Parathyroid adenoma (tissue), 2 donors: ENCODE measurements around the gene NAALADL2.
"Not testable (repeated sequence)": the region's sequence is repeated elsewhere in the genome, so short reads cannot be mapped to it uniquely, and the experiment has no call there.

Experiments
- H2AFZ ChIP-seq: fragments of 300-600 bp; sonication (generic); one replicate; pipeline ENCODE4 v1.7.0; 2017; ENCODE audit warnings: antibody characterized with exemption, mild to moderate bottlenecking
- H3K27ac ChIP-seq: fragments of 300-600 bp; sonication (generic); one replicate; pipeline ENCODE4 v1.7.0; 2017
- H3K27me3 ChIP-seq: fragments of 300-600 bp; sonication (generic); one replicate; pipeline ENCODE4 v1.7.0; 2017; ENCODE audit warnings: low read length; ENCODE audit not compliant: control insufficient read depth, insufficient read depth
- H3K36me3 ChIP-seq: fragments of 300-600 bp; sonication (generic); one replicate; pipeline ENCODE4 v1.7.0; 2017; ENCODE audit warnings: low read length; ENCODE audit not compliant: control insufficient read depth, insufficient read depth
- H3K4me1 ChIP-seq: fragments of 300-600 bp; sonication (generic); one replicate; pipeline ENCODE4 v1.7.0; 2017; ENCODE audit warnings: control low read depth
- H3K4me2 ChIP-seq: fragments of 300-600 bp; sonication (generic); one replicate; pipeline ENCODE4 v1.7.0; 2017; ENCODE audit warnings: low read length
- H3K4me3 ChIP-seq: fragments of 300-600 bp; sonication (generic); one replicate; pipeline ENCODE4 v1.7.0; 2017; ENCODE audit warnings: low read depth, low read length
- H3K79me2 ChIP-seq: fragments of 300-600 bp; sonication (generic); one replicate; pipeline ENCODE4 v1.7.0; 2017; ENCODE audit warnings: control low read depth
- H3K9ac ChIP-seq: fragments of 300-600 bp; sonication (generic); one replicate; pipeline ENCODE4 v1.7.0; 2017; ENCODE audit warnings: mild to moderate bottlenecking
- H3K9me3 ChIP-seq: fragments of 300-600 bp; sonication (generic); one replicate; pipeline ENCODE4 v1.7.0; 2017; ENCODE audit warnings: low read length; ENCODE audit not compliant: control insufficient read depth
- TF ChIP-seq, protein P1 (sequence below): fragments of 300-600 bp; sonication (generic); IDR thresholded peaks from one replicate; pipeline ENCODE4 v1.7.0; 2017; ENCODE audit warnings: antibody characterized with exemption, mild to moderate bottlenecking
- donor health status: primary hyperparathyroidism.

The NAALADL2 gene

DNA sequence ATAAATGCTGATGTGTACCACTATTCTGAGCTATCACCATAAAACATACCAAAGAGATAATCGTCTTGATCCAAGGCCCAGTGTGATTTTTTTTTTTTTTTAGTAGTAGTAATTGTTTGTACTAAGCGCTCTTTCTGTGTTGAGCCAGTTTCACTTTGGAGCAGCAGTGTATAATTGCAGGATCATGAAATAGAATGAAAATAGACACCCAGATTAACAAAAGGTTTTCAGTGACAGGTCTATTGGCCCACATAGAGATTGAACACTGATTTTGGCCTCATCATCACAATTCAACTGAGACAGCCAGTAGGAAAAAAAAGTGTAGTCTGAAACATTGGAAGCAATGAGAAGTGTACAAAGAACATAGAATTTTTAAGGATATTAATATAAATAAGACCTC, 749.8 kb downstream of the NAALADL2 start:
- no peak overlapping the region for H3K9ac ChIP-seq
- no peak overlapping the region for H3K4me2 ChIP-seq
- H3K9me3 ChIP-seq = no peaks in the 10 kb centered on the region
- H3K36me3 ChIP-seq = no peaks in the 10 kb centered on the region
- H3K4me3 ChIP-seq = no peak overlapping the region
- no peaks in the 10 kb centered on the region for H3K4me1 ChIP-seq
- TF ChIP-seq, protein P1, sequence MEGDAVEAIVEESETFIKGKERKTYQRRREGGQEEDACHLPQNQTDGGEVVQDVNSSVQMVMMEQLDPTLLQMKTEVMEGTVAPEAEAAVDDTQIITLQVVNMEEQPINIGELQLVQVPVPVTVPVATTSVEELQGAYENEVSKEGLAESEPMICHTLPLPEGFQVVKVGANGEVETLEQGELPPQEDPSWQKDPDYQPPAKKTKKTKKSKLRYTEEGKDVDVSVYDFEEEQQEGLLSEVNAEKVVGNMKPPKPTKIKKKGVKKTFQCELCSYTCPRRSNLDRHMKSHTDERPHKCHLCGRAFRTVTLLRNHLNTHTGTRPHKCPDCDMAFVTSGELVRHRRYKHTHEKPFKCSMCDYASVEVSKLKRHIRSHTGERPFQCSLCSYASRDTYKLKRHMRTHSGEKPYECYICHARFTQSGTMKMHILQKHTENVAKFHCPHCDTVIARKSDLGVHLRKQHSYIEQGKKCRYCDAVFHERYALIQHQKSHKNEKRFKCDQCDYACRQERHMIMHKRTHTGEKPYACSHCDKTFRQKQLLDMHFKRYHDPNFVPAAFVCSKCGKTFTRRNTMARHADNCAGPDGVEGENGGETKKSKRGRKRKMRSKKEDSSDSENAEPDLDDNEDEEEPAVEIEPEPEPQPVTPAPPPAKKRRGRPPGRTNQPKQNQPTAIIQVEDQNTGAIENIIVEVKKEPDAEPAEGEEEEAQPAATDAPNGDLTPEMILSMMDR = no peak
- no peak overlapping the region for H3K27ac ChIP-seq
- H3K27me3 ChIP-seq = no peaks in the 10 kb centered on the region
- H3K79me2 ChIP-seq = no peaks in the 10 kb centered on the region
- no peak overlapping the region for H2AFZ ChIP-seq

DNA sequence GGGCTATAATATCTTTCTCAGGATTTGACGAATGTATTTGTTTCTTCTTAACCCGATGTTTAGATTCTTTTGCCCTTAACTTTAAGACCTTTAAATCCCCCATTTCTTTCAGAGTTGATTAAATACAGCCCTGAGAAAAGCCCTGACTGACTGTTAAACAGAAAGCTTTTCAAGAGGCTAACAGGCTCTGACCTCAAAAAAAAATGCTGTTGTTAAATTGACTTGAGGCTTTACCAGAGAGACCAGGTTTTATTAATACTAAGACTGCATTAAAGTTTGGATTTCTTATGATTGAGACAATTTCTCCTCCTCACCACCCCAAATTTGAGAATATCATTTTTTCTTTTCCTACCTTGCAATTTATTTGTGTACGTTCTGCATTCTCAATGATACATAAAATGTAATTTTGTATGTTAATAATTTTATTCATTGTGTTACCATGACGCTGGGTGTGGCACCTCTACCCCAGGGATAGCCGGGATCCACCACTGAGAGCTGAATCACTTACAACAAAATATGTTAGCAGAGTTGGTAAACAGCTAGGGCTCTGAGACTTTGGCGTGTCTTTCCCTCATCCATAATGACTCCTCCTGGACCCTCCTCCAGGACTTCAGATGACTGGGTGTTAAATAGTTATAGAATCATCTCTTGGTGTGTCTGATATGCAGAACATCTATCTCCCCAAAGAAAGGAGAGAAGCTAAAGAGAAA, 753.5 kb downstream of the NAALADL2 start:
- no peak overlapping the region for H3K4me3 ChIP-seq
- no peaks in the 10 kb centered on the region for H3K36me3 ChIP-seq
- TF ChIP-seq, protein P1 = no peak
- no peaks in the 10 kb centered on the region for H3K4me1 ChIP-seq
- H3K27ac ChIP-seq = no peak overlapping the region
- no peaks in the 10 kb centered on the region for H3K9me3 ChIP-seq
- no peak overlapping the region for H3K4me2 ChIP-seq
- no peak overlapping the region for H3K9ac ChIP-seq
- no peaks in the 10 kb centered on the region for H3K27me3 ChIP-seq
- H3K79me2 ChIP-seq = no peaks in the 10 kb centered on the region
- no peak overlapping the region for H2AFZ ChIP-seq

DNA sequence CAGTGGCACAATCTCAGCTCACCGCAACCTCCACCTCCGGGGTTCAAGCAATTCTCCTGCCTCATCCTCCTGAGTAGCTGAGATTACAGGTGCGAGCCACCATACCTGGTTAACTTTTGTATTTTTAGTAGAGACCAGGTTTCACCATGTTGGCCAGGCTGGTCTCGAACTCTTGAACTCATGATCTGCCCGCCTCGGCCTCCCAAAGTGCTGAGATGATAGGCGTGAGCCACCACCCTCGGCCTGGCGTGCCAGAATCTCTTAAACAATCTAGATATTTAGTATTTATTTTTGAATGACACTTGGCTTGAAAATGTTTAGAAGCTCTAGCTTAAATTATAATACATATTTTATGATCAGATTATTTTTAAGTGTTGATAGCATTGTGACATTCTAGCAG, 755.0 kb downstream of the NAALADL2 start:
- H3K79me2 ChIP-seq, H3K9me3 ChIP-seq, H3K4me3 ChIP-seq, H3K36me3 ChIP-seq, H3K4me2 ChIP-seq, H3K9ac ChIP-seq, H3K4me1 ChIP-seq, H3K27ac ChIP-seq, H3K27me3 ChIP-seq, H2AFZ ChIP-seq: not testable (repeated sequence)

DNA sequence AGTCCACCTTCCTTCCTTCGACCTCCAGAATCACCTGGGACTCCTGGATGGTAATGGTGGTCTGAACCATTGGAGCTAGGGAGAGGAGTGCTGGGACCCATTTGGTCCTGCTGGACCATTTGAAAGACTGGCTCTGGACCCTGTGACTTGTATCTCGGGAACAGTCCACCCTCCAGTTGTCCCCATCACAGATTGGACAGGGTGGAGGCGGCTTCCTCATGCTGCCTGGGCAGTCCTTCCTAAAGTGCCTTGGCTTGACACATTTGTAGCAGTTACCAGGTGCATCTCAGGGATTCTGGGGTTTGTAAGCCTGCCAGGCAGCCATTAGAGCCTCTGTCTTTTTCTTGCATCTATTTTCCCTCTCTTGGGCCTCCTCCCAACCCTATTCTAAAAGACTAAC, 758.1 kb downstream of the NAALADL2 start:
- Histone ChIP-seq H3K9me3 (no peaks in the 10 kb centered on the region), H3K4me2 (no peak overlapping the region)

DNA sequence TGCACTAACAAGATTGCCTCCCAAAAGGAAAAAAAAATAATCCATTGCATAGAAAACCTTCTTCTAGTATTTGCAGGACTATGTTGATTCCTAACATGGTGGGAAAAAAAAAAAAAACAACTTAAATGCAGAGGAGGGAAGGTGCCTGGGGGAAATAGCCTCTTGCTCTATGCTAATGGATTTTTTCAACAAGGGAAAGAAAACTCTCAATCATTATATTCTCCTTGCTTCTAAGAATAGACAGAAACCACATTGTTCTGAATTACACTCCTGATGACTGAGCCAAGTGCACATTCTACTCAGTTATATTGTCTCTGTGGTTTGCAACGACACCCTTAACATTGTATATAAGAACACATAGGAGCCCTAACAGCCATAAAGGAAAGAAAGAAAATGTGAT, 760.2 kb downstream of the NAALADL2 start:
- Histone ChIP-seq H3K27me3 (no peaks in the 10 kb centered on the region), H3K4me1 (no peaks in the 10 kb centered on the region), H3K9ac (no peak overlapping the region), H3K9me3 (no peaks in the 10 kb centered on the region), H3K27ac (no peak overlapping the region), H3K4me3 (no peak overlapping the region), H3K79me2 (no peaks in the 10 kb centered on the region), H3K36me3 (no peaks in the 10 kb centered on the region), H2AFZ (no peak overlapping the region), H3K4me2 (no peak overlapping the region)
- TF ChIP-seq, protein P1 = no peak

More for the DNA sequence above, 758.1 kb downstream of the NAALADL2 start:
- Histone ChIP-seq H3K27me3 (no peaks in the 10 kb centered on the region), H2AFZ (no peak overlapping the region), H3K27ac (no peak overlapping the region), H3K79me2 (no peaks in the 10 kb centered on the region), H3K4me1 (no peaks in the 10 kb centered on the region), H3K9ac (no peak overlapping the region), H3K4me3 (no peak overlapping the region), H3K36me3 (no peaks in the 10 kb centered on the region)
- TF ChIP-seq, protein P1 = no peak
